ENCODE measurements around the gene EFR3B. TPM values are rescaled to one million over a fixed set of nuclear protein-coding genes. Genes with fewer than 3 reads are reported as not detected.

EFR3B gene
- total RNA-seq, 1 donor from 2014 or later = 2.4 TPM

DNA sequence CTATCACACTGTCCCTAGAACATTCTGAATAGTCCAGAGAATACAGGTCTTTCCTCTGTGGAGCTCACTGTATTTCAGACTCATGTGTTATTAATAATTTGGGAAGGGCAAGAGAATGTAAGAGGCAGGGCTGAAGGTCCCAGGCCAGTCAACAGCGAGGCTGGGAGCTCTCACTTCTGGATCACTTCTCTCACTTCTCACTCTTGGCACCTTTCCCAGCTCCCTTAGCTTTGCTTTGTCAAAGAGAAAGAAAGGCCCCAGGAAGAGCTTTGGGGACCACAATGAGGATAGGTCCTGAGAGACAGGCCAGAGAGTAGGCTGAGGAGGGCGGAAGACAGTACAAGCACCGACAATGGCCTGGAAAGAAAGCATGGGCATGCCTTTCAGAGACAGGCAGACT is 11.2 kb downstream of the EFR3B start:
- Mint-ChIP-seq H3K4me1 (ENCODE audit: low read depth) (no peaks in the 10 kb centered on the region), H3K9me3 (ENCODE audit: low read depth) (no peaks in the 10 kb centered on the region), H3K27me3 (ENCODE audit: low read depth) (peaks cover 2% of the 10 kb centered on the region), H3K4me3 (ENCODE audit: unreplicated experiment) (no peak overlapping the region), H3K27ac (ENCODE audit: unreplicated experiment) (no peak overlapping the region), H3K36me3 (ENCODE audit: low read depth) (peaks cover 2% of the 10 kb centered on the region)
- TF ChIP-seq, protein P1, sequence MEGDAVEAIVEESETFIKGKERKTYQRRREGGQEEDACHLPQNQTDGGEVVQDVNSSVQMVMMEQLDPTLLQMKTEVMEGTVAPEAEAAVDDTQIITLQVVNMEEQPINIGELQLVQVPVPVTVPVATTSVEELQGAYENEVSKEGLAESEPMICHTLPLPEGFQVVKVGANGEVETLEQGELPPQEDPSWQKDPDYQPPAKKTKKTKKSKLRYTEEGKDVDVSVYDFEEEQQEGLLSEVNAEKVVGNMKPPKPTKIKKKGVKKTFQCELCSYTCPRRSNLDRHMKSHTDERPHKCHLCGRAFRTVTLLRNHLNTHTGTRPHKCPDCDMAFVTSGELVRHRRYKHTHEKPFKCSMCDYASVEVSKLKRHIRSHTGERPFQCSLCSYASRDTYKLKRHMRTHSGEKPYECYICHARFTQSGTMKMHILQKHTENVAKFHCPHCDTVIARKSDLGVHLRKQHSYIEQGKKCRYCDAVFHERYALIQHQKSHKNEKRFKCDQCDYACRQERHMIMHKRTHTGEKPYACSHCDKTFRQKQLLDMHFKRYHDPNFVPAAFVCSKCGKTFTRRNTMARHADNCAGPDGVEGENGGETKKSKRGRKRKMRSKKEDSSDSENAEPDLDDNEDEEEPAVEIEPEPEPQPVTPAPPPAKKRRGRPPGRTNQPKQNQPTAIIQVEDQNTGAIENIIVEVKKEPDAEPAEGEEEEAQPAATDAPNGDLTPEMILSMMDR (IDR thresholded peaks at IDR 0.05) = no peak
- DNase-seq (ENCODE audit: low spot score) = no peak

DNA sequence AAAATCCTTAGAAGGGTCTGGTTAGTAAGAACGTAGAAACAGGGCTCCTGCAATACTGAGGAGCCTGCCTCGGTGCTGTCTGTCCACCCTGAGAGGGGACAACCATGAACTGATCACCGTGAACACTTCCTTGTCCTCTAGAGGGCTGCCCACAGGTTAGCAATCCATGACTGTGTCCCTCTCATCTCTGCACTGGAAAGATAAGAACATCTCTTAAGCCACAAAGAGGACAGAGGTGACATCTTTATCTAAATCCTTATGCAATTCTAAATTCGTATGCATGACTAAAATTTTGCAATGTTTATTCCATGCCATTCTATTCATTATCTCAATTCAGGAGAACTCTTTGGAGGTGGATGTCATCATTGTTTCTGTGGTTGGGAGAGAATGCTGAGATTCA is 12.8 kb downstream of the EFR3B start:
- no peak overlapping the region for H3K4me3 Mint-ChIP-seq (ENCODE audit: unreplicated experiment)
- no peaks in the 10 kb centered on the region for H3K27me3 Mint-ChIP-seq (ENCODE audit: low read depth)
- no peak for DNase-seq (ENCODE audit: low spot score)
- no peaks in the 10 kb centered on the region for H3K36me3 Mint-ChIP-seq (ENCODE audit: low read depth)
- H3K9me3 Mint-ChIP-seq (ENCODE audit: low read depth) = no peaks in the 10 kb centered on the region
- TF ChIP-seq, protein P1 (IDR thresholded peaks at IDR 0.05) = no peak
- no peak overlapping the region for H3K27ac Mint-ChIP-seq (ENCODE audit: unreplicated experiment)
- H3K4me1 Mint-ChIP-seq (ENCODE audit: low read depth) = no peaks in the 10 kb centered on the region

DNA sequence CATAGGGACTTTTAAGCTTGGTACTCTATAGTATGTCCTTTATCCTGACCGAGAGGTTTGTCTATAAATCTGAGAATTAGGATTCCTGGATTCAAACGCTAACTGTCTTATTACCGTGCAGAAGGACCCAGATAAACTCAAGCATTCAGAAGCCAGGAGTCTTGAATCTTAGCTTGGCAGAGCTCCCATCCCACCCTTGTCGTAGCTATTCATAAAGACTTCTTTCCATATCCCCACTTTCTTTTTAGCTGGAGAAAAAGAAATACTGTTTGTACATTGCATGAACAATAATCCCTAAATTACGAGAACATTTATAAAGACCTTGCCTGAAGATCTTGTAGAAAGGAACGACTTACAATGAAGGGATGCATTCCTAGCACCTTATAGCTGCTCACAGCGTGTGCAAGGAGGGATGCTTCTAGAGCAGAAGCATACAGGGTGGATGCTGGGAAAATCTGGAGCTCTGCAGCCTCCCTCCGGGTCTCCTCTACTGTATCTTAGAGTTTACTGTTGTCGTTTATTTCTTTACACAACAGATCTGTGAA is 13.6 kb downstream of the EFR3B start:
- Mint-ChIP-seq H3K27me3 (ENCODE audit: low read depth) (no peaks in the 10 kb centered on the region), H3K4me3 (ENCODE audit: unreplicated experiment) (no peak overlapping the region), H3K36me3 (ENCODE audit: low read depth) (no peaks in the 10 kb centered on the region), H3K9me3 (ENCODE audit: low read depth) (no peaks in the 10 kb centered on the region), H3K27ac (ENCODE audit: unreplicated experiment) (no peak overlapping the region), H3K4me1 (ENCODE audit: low read depth) (no peaks in the 10 kb centered on the region)
- no peak for DNase-seq (ENCODE audit: low spot score)
- TF ChIP-seq, protein P1 (IDR thresholded peaks at IDR 0.05) = no peak

DNA sequence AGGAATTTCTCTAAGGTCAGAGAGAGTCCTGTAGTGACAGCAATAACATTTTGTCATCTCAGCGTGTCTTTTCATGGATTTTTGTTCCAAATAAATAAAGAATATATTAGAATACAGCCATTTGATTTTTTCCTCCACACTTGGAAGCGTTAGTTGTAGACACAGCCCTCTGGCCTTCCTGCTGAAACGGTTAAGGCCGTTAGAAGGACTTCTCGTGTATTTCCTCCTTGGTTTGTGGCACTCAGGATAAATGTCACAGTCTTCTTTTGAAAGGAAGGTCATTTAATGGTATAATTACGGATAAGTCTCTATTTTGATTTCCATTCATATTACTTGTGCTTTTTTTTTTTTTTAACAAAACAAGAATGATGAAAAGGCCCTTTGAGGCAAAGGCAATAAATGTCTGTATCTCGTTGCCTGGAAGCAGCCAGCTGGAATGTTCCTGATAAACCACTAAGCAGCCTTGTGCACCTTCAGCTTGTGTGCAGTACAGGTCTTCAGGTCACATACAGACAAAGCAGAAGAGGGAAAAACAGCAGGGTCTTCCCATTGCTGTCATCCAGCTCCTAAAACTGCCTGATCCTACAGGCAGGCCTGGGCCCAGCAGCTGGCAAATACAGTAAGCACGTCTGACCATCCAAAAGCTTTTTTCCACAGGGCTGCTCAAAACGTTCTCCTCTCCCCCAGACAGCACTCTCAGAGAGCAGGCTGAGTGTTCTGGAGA is 14.4 kb downstream of the EFR3B start:
- Mint-ChIP-seq H3K27ac (ENCODE audit: unreplicated experiment) (no peak overlapping the region), H3K4me1 (ENCODE audit: low read depth) (no peaks in the 10 kb centered on the region), H3K4me3 (ENCODE audit: unreplicated experiment) (no peak overlapping the region), H3K27me3 (ENCODE audit: low read depth) (no peaks in the 10 kb centered on the region), H3K36me3 (ENCODE audit: low read depth) (no peaks in the 10 kb centered on the region), H3K9me3 (ENCODE audit: low read depth) (no peaks in the 10 kb centered on the region)
- DNase-seq (ENCODE audit: low spot score) = no peak
- TF ChIP-seq, protein P1 (IDR thresholded peaks at IDR 0.05) = no peak

DNA sequence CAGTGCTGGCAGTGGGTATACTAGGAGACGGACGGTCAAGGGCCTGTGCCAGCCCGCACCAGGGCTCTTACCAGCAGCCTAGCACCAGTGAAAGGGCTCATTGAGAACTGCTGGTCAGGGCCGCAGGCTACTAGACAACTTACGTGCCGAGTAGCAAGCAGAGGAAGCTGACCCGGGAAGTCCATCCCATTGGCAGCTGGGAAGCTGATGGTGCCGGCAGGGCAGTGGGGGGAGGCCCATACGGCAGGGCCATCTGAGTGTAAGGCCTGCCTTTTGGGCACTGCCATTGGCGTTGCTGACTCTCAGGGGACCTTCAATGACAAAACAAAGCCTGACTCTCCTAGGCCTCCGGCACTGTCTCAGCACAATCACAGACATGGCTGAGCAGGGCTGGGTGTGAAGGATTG is 20.6 kb downstream of the EFR3B start:
- H3K36me3 Mint-ChIP-seq (ENCODE audit: low read depth) = peaks cover 3% of the 10 kb centered on the region
- H3K4me3 Mint-ChIP-seq (ENCODE audit: unreplicated experiment) = no peak overlapping the region
- TF ChIP-seq, protein P1 (IDR thresholded peaks at IDR 0.05) = no peak
- DNase-seq (ENCODE audit: low spot score) = no peak
- no peaks in the 10 kb centered on the region for H3K27me3 Mint-ChIP-seq (ENCODE audit: low read depth)
- peaks cover 5% of the 10 kb centered on the region for H3K4me1 Mint-ChIP-seq (ENCODE audit: low read depth)
- peaks cover 5% of the 10 kb centered on the region for H3K9me3 Mint-ChIP-seq (ENCODE audit: low read depth)
- peak overlapping the region; percentile 45 for H3K27ac Mint-ChIP-seq (ENCODE audit: unreplicated experiment)

All from chondrocyte (in vitro differentiated cells).